Uterus (tissue), 4 donors: ENCODE data around the gene CHPF. TPM values are rescaled to one million over a fixed set of nuclear protein-coding genes. Genes with fewer than 3 reads are reported as not detected.

Source experiments
- DNase-seq, 2 donors: peaks; one replicate each; pipeline ENCODE4 v3.0.0-alpha.2; 2019 to 2020
- H3K27ac ChIP-seq, 2 donors: fragments of 200-600 bp; sonication (generic); 1 replicate in 1 of 2; 2 replicates in 1 of 2; pipeline ENCODE4 v1.5.1; 2016 to 2018
- H3K27me3 ChIP-seq, 2 donors: fragments of 200-600 bp; sonication (generic); one replicate each; pipeline ENCODE4 v1.5.1; 2018 to 2019; ENCODE audit warnings: control low read depth in 1 of 2
- H3K36me3 ChIP-seq, 2 donors: fragments of 200-600 bp; sonication (generic); one replicate each; pipeline ENCODE4 v1.5.1; 2019; ENCODE audit warnings: control low read depth in 1 of 2
- H3K4me1 ChIP-seq, 2 donors: fragments of 200-600 bp; sonication (generic); one replicate each; pipeline ENCODE4 v1.5.1; 2018 to 2019; ENCODE audit warnings: control low read depth in 1 of 2
- H3K4me3 ChIP-seq, 2 donors: fragments of 200-600 bp; sonication (generic); 1 replicate in 1 of 2; 2 replicates in 1 of 2; pipeline ENCODE4 v1.5.1; 2018 to 2019; ENCODE audit warnings: mild to moderate bottlenecking in 1 of 2
- H3K9me3 ChIP-seq, 2 donors: fragments of 200-600 bp; sonication (generic); one replicate each; pipeline ENCODE4 v1.5.1; 2019; ENCODE audit warnings: control low read depth in 1 of 2
- POLR2A ChIP-seq, 2 donors: fragments of 450-650 bp; IDR thresholded peaks; one replicate each; pipeline ENCODE4 v1.6.1; 2016; ENCODE audit warnings: antibody characterized with exemption in 2 of 2, mild to moderate bottlenecking in 1 of 2, moderate library complexity in 1 of 2
- intact Hi-C: fragments of 100-400 bp; cut with DNase I; formaldehyde crosslinking; loops from one replicate; pipeline ENCODE4 v1.15.1; 2023; ENCODE audit warnings: low total_unique reads
- total RNA-seq, 4 donors: library from RNA; depleted of rRNA in 3 of 4; stranded (reverse); fragments of >200 nt in 3 of 4; gene quantifications; one replicate each; pipeline versions ENCODE4 v1.1.0 to v1.2.4, GENCODE V29; 2014 to 2023
- TF ChIP-seq, protein P1 (sequence below), 4 experiments: fragments of 200-600 bp in 2 of 4; fragments of 450-650 bp in 2 of 4; sonication (generic) in 2 of 4; IDR thresholded peaks; one replicate each; pipeline ENCODE4 v1.5.1; 2016 to 2019; ENCODE audit warnings: antibody characterized with exemption in 4 of 4, mild to moderate bottlenecking in 2 of 4, moderate library complexity in 1 of 4
- donor health status: DM: yes; HTN: yes; CAD: no.

The CHPF gene
- total RNA-seq, 4 donors from 2014 or later, result 16.5 to 194 (median 42.5) TPM

DNA sequence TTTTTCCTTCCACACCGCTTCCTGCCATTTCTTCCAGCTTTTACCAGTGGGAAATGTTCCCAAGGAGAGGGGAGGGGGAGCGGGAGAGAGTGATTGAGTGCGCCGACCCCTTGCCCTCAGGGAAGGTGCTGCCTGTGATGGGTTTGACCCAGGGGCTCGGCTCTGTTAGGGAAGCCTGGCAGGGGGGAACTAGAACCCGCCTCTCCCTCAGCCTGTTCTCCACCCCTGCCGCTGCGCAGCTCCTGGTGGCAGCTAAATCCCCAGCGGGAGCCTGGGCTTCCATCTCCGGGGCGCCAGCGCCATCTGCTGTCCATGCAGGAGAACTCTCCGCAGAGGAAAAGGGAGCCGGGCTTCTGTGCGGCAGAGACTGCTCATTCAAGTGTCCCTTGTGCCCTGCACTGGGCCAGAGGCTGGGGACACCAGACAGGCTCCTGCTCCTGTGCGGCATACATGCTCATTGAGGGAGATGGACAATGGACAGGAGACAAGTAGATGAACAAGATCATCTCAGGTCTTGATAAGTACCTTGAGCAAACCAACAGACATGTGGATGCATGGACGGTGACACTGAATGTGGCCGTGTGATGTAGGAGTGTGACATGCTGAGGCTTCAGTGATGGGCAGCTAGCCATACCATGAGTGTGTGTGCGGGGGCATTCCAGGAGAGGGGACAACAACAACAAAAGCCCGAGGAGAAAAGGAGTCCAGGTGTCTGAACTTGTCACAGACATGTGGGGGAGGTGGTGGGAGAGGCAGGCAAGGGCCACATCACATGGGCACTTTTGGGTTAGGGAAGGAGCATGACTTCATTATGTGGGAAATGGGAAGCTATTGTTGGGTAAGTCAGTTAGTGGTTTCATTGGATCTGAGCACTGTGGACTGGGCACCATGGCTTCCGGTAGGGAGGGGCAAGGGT, 13.3 kb downstream of the CHPF start:
- Histone ChIP-seq H3K4me3 (no peak overlapping the region), H3K27ac (peak overlapping the region in 1 of 2 donors; percentile 29), H3K4me1 (no peaks in the 10 kb centered on the region), H3K36me3 (no peaks in the 10 kb centered on the region), H3K9me3 (no peaks in the 10 kb centered on the region), H3K27me3 (no peaks in the 10 kb centered on the region)
- TF ChIP-seq POLR2A (IDR thresholded peaks at IDR 0.05), result peak in 1 of 2 donors; percentile 12
- TF ChIP-seq, protein P1, sequence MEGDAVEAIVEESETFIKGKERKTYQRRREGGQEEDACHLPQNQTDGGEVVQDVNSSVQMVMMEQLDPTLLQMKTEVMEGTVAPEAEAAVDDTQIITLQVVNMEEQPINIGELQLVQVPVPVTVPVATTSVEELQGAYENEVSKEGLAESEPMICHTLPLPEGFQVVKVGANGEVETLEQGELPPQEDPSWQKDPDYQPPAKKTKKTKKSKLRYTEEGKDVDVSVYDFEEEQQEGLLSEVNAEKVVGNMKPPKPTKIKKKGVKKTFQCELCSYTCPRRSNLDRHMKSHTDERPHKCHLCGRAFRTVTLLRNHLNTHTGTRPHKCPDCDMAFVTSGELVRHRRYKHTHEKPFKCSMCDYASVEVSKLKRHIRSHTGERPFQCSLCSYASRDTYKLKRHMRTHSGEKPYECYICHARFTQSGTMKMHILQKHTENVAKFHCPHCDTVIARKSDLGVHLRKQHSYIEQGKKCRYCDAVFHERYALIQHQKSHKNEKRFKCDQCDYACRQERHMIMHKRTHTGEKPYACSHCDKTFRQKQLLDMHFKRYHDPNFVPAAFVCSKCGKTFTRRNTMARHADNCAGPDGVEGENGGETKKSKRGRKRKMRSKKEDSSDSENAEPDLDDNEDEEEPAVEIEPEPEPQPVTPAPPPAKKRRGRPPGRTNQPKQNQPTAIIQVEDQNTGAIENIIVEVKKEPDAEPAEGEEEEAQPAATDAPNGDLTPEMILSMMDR (IDR thresholded peaks at IDR 0.05), result peak; percentile 97 to 100 (median 100)
- intact Hi-C loops, result loop anchor here (5.0 kb wide), 1 partner anchor 128 kb away; no protein-coding TSS in a partner anchor
- DNase-seq, result peak; percentile 79 to 88

DNA sequence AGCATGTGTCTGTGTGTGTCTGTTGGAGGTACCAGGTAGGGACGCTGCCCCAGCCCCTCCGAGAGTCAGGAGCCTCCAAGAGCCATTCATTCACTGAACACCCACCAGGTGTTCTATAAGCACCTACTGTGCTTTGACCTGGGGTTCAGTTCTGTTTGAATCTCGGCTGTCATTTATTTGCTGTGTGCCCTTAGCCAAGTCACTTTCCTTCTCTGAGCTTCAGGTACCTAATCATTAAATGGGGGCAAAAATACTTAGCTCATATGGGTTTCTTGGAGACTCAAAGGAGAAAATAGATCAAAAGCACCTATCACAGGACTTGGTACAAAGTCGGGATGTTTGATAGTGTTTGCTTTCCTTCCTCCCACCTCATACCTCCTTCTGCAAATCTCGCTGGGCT, 16.1 kb downstream of the CHPF start:
- DNase-seq, result no peak

DNA sequence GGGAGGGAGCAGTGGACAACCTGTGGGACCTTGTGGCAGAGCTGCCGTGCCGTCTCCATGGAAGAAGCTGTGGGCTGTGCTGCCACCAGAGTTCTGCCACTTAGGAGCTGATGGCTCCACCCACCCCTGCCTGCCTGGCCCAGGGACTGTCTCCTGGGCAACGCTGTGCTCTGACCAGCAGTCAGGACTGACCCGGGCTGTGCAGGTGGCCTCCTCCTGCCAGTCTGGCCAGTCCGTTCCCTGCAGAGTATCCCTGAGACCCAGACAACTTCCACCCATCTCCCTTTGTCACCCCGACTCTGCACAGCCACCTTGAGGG, 16.6 kb downstream of the CHPF start:
- Histone ChIP-seq H3K27me3 (no peaks in the 10 kb centered on the region), H3K36me3 (no peaks in the 10 kb centered on the region), H3K4me1 (peaks cover 0 to 8% of the 10 kb centered on the region in 2 donors), H3K27ac (no peak overlapping the region), H3K4me3 (no peak overlapping the region), H3K9me3 (no peaks in the 10 kb centered on the region)
- TF ChIP-seq, protein P1 (IDR thresholded peaks at IDR 0.05), result no peak
- no peak for TF ChIP-seq POLR2A (IDR thresholded peaks at IDR 0.05)
- intact Hi-C loops, result loop anchor here (5.0 kb wide), 1 partner anchor 50 kb away; no protein-coding TSS in a partner anchor
- DNase-seq, result no peak

More for the DNA sequence above, 16.1 kb downstream of the CHPF start:
- Histone ChIP-seq H3K4me3 (no peak overlapping the region), H3K27me3 (no peaks in the 10 kb centered on the region), H3K36me3 (no peaks in the 10 kb centered on the region), H3K4me1 (peaks cover 0 to 7% of the 10 kb centered on the region in 2 donors), H3K9me3 (no peaks in the 10 kb centered on the region), H3K27ac (no peak overlapping the region)
- TF ChIP-seq, protein P1 (IDR thresholded peaks at IDR 0.05), result no peak
- TF ChIP-seq POLR2A (IDR thresholded peaks at IDR 0.05), result no peak
- intact Hi-C loops, result loop anchor here (5.0 kb wide), 1 partner anchor 50 kb away; no protein-coding TSS in a partner anchor

DNA sequence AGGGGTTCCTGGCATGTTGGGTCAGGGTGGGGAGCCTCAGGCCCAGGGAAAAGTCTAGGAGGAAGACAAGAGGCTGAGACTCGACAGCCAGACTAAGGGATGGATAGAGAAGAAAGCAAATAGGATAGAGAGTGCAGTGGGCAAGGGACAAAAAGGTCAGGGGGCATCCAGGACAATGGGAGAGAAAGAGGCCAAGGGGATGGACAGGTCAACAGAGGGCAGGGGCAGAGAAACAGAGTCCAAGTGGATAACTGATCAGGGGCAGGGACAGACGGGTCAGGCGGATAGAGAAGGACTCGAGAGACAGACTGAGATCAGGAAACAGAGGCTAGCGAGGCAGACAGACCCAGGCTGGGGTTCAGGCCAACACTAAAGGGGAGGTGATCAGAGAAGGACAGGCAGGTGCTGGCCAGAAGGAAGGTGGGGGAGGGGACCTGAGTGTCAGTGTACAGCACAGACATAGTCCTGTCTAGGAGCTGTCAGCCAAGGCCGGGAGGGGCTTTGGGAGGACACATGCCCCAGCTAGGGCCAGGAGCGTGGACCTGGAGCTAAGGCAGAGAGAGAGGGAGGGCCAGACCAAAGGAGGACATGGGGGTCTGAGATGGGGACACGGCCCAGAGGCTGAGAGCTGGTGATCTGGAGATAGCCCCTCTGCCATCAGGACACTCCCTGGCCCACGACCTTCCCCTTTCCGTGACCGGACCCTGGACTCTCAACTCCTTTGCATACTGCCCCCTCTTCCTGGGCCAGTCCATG, 17.1 kb downstream of the CHPF start:
- H3K27ac ChIP-seq, result peak overlapping the region in 1 of 2 donors; percentile 44
- H3K9me3 ChIP-seq, result no peaks in the 10 kb centered on the region
- H3K27me3 ChIP-seq, result no peaks in the 10 kb centered on the region
- no peaks in the 10 kb centered on the region for H3K36me3 ChIP-seq
- H3K4me1 ChIP-seq, result peaks cover 5 to 13% of the 10 kb centered on the region in 2 donors
- no peak for DNase-seq
- intact Hi-C loops, result loop anchor here (5.0 kb wide), 1 partner anchor 49 kb away; no protein-coding TSS in a partner anchor
- no peak overlapping the region for H3K4me3 ChIP-seq
- TF ChIP-seq POLR2A (IDR thresholded peaks at IDR 0.05), result no peak

DNA sequence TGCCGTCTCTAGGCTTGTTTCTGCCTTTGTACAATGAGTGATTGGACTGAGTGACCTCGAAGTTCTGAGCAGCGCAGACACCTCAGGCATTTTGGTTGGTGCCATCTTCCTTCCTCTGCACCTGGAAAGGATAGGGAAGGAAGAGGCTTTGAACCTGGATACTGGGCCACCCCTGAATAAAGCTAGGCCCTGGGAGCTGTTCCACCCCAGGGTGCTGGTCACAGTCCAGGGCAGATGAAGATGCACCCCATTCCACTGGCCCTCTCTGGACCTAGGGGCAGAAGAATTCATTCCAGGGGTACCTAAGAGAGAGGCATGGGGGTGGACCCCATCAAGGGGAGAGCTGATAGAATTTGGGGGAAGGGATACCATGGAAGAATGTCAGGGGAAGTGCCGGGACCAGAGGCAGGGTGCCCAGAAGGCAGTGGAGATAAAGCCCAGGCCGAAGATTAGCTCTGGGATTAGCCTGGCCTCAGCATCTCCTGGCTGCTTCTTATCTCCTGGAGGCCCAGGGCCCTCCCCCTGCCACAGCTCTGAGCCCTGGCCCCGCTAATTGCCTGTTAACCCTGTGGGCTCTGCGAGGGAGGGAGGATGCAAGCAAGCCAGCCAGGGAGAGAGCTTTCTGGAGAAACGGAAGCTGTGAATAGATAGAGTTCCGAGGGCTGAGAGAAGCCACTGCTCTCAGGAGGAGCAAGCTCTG, 17.9 kb downstream of the CHPF start:
- H3K36me3 ChIP-seq, result no peaks in the 10 kb centered on the region
- H3K4me3 ChIP-seq, result no peak overlapping the region
- DNase-seq, result peak in 1 of 2 donors; percentile 19
- H3K9me3 ChIP-seq, result no peaks in the 10 kb centered on the region
- intact Hi-C loops, result loop anchor here (5.0 kb wide), 1 partner anchor 48 kb away; no protein-coding TSS in a partner anchor
- TF ChIP-seq, protein P1 (IDR thresholded peaks at IDR 0.05), result no peak
- TF ChIP-seq POLR2A (IDR thresholded peaks at IDR 0.05), result no peak
- no peaks in the 10 kb centered on the region for H3K27me3 ChIP-seq
- peak overlapping the region in 1 of 2 donors; percentile 44 for H3K27ac ChIP-seq
- peaks cover 7 to 13% of the 10 kb centered on the region in 2 donors for H3K4me1 ChIP-seq
